ENCODE measurements around the gene PURB. TPM values are rescaled to one million over a fixed set of nuclear protein-coding genes. Genes with fewer than 3 reads are reported as not detected.
"Not testable (repeated sequence)": the region's sequence is repeated elsewhere in the genome, so short reads cannot be mapped to it uniquely, and the experiment has no call there.

The PURB gene
- total RNA-seq, 1 donor from 2014 or later, result 41.5 TPM

GRCh38 chr7:44858161-44858560 lies 27.2 kb downstream of the PURB start:
- H3K27me3 Mint-ChIP-seq, result peaks cover 3% of the 10 kb centered on the region
- H3K27ac Mint-ChIP-seq, result no peak overlapping the region
- H3K9me3 Mint-ChIP-seq, result no peaks in the 10 kb centered on the region
- no peaks in the 10 kb centered on the region for H3K36me3 Mint-ChIP-seq (ENCODE audit: low read depth)
- intact Hi-C loops (cut with micrococcal nuclease), result loop anchor here (5.0 kb wide), 1 partner anchor 279 kb away; no protein-coding TSS in a partner anchor
- no peak for DNase-seq
- peaks cover 15% of the 10 kb centered on the region for H3K4me1 Mint-ChIP-seq
- H3K4me3 Mint-ChIP-seq, result no peak overlapping the region

- Mint-ChIP-seq H3K27me3 (no peaks in the 10 kb centered on the region), H3K4me1 (peaks cover 26% of the 10 kb centered on the region), H3K4me3 (no peak overlapping the region), H3K36me3 (ENCODE audit: low read depth) (no peaks in the 10 kb centered on the region), H3K27ac (no peak overlapping the region), H3K9me3 (no peaks in the 10 kb centered on the region)
- intact Hi-C loops (cut with micrococcal nuclease), result loop anchor here (5.0 kb wide), 1 partner anchor 282 kb away; no protein-coding TSS in a partner anchor
- no peak for DNase-seq
Measured at GRCh38 chr7:44854644-44855364, 30.5 kb downstream of the PURB start.

GRCh38 chr7:44853391-44853790 lies 31.9 kb downstream of the PURB start:
- DNase-seq, result peak; percentile 70
- intact Hi-C loops (cut with micrococcal nuclease), result no loop called here
- H3K27ac Mint-ChIP-seq, result no peak overlapping the region
- no peak overlapping the region for H3K4me3 Mint-ChIP-seq
- no peaks in the 10 kb centered on the region for H3K36me3 Mint-ChIP-seq (ENCODE audit: low read depth)
- peaks cover 33% of the 10 kb centered on the region for H3K4me1 Mint-ChIP-seq
- H3K9me3 Mint-ChIP-seq, result no peaks in the 10 kb centered on the region
- H3K27me3 Mint-ChIP-seq, result no peaks in the 10 kb centered on the region

- intact Hi-C loops (cut with micrococcal nuclease), result no loop called here
- Mint-ChIP-seq H3K4me1 (peaks cover 35% of the 10 kb centered on the region), H3K9me3 (no peaks in the 10 kb centered on the region), H3K27ac (no peak overlapping the region), H3K36me3 (ENCODE audit: low read depth) (no peaks in the 10 kb centered on the region), H3K27me3 (peaks cover 2% of the 10 kb centered on the region), H3K4me3 (no peak overlapping the region)
- no peak for DNase-seq
Measured at GRCh38 chr7:44852590-44852989, 32.7 kb downstream of the PURB start.

GRCh38 chr7:44849885-44850544 lies 35.3 kb downstream of the PURB start:
- no peaks in the 10 kb centered on the region for H3K36me3 Mint-ChIP-seq (ENCODE audit: low read depth)
- no peak for DNase-seq
- intact Hi-C loops (cut with micrococcal nuclease), result loop anchor here (2.0 kb wide), 2 partner anchors 65 to 211 kb away; no protein-coding TSS in a partner anchor
- H3K27me3 Mint-ChIP-seq, result peaks cover 2% of the 10 kb centered on the region
- peaks cover 48% of the 10 kb centered on the region for H3K4me1 Mint-ChIP-seq
- peak overlapping the region; percentile 99 for H3K4me3 Mint-ChIP-seq
- no peaks in the 10 kb centered on the region for H3K9me3 Mint-ChIP-seq
- peak overlapping the region; percentile 99 for H3K27ac Mint-ChIP-seq

GRCh38 chr7:44849259-44849884 lies 36.0 kb downstream of the PURB start:
- H3K4me3 Mint-ChIP-seq, result peak overlapping the region; percentile 99
- peaks cover 2% of the 10 kb centered on the region for H3K27me3 Mint-ChIP-seq
- intact Hi-C loops (cut with micrococcal nuclease), result loop anchor here (2.0 kb wide), 2 partner anchors 65 to 211 kb away; no protein-coding TSS in a partner anchor
- no peaks in the 10 kb centered on the region for H3K9me3 Mint-ChIP-seq
- peak overlapping the region; percentile 99 for H3K27ac Mint-ChIP-seq
- H3K36me3 Mint-ChIP-seq (ENCODE audit: low read depth), result no peaks in the 10 kb centered on the region
- H3K4me1 Mint-ChIP-seq, result peaks cover 51% of the 10 kb centered on the region
- DNase-seq, result no peak

GRCh38 chr7:44847920-44848634 lies 37.3 kb downstream of the PURB start, which contains the start of gene H2AZ2:
TSS of gene H2AZ2 (minus strand) at chr7:44848087. CDS start at chr7:44847971, 116 bp downstream.
- Mint-ChIP-seq H3K27me3 (peaks cover 2% of the 10 kb centered on the region), H3K27ac (peak within 1 kb of the TSS; percentile 99), H3K4me1 (peaks cover 49% of the 10 kb centered on the region), H3K4me3 (peak within 1 kb of the TSS; percentile 99), H3K36me3 (ENCODE audit: low read depth) (no peaks in the 10 kb centered on the region), H3K9me3 (no peaks in the 10 kb centered on the region)
- intact Hi-C loops (cut with micrococcal nuclease), result loop anchor here (1.0 to 2.0 kb wide), 13 partner anchors 9 to 766 kb away; partner anchors contain the start of genes MYO1G, OGDH, POLM and PURB
- DNase-seq, result peak; percentile 100

- H3K9me3 Mint-ChIP-seq, result no peaks in the 10 kb centered on the region
- H3K27ac Mint-ChIP-seq, result peak overlapping the region; percentile 98
- H3K4me1 Mint-ChIP-seq, result peaks cover 52% of the 10 kb centered on the region
- DNase-seq, result peak; percentile 95
- peaks cover 2% of the 10 kb centered on the region for H3K27me3 Mint-ChIP-seq
- intact Hi-C loops (cut with micrococcal nuclease), result loop anchor here (1.0 to 2.0 kb wide), 3 partner anchors 139 to 263 kb away; partner anchors contain the start of gene TBRG4
- peaks cover 4% of the 10 kb centered on the region for H3K36me3 Mint-ChIP-seq (ENCODE audit: low read depth)
- peak overlapping the region; percentile 99 for H3K4me3 Mint-ChIP-seq
Measured at GRCh38 chr7:44847509-44847919, 37.8 kb downstream of the PURB start.

- peaks cover 58% of the 10 kb centered on the region for H3K4me1 Mint-ChIP-seq
Measured at GRCh38 chr7:44846816-44847508, 38.4 kb downstream of the PURB start.

GRCh38 chr7:44846390-44846789 lies 38.9 kb downstream of the PURB start:
- intact Hi-C loops (cut with micrococcal nuclease), result loop anchor here (2.0 kb wide), 2 partner anchors 140 to 264 kb away; partner anchors contain the start of gene TBRG4
- Mint-ChIP-seq H3K4me3 (peak overlapping the region; percentile 99), H3K27ac (peak overlapping the region; percentile 98), H3K4me1 (peaks cover 60% of the 10 kb centered on the region), H3K36me3 (ENCODE audit: low read depth) (peaks cover 14% of the 10 kb centered on the region)
- DNase-seq, result peak; percentile 79
- not testable (repeated sequence) for H3K27me3 Mint-ChIP-seq, H3K9me3 Mint-ChIP-seq

More at GRCh38 chr7:44846816-44847508, 38.4 kb downstream of the PURB start:
- Mint-ChIP-seq H3K36me3 (ENCODE audit: low read depth) (peaks cover 9% of the 10 kb centered on the region), H3K4me3 (peak overlapping the region; percentile 99), H3K27me3 (peaks cover 2% of the 10 kb centered on the region), H3K9me3 (no peaks in the 10 kb centered on the region), H3K27ac (peak overlapping the region; percentile 98)
- intact Hi-C loops (cut with micrococcal nuclease), result loop anchor here (1.0 to 2.0 kb wide), 3 partner anchors 140 to 264 kb away; partner anchors contain the start of gene TBRG4
- no peak for DNase-seq

- no peaks in the 10 kb centered on the region for H3K9me3 Mint-ChIP-seq
- peaks cover 2% of the 10 kb centered on the region for H3K27me3 Mint-ChIP-seq
- intact Hi-C loops (cut with micrococcal nuclease), result no loop called here
- peaks cover 58% of the 10 kb centered on the region for H3K4me1 Mint-ChIP-seq
- DNase-seq, result no peak
- H3K27ac Mint-ChIP-seq, result peak overlapping the region; percentile 72
- peaks cover 21% of the 10 kb centered on the region for H3K36me3 Mint-ChIP-seq (ENCODE audit: low read depth)
- peak overlapping the region; percentile 99 for H3K4me3 Mint-ChIP-seq
Measured at GRCh38 chr7:44845451-44845850, 39.9 kb downstream of the PURB start.

- H3K4me3 Mint-ChIP-seq; H3K27ac Mint-ChIP-seq; H3K27me3 Mint-ChIP-seq; DNase-seq; intact Hi-C loops (cut with micrococcal nuclease); H3K9me3 Mint-ChIP-seq: not testable (repeated sequence)
- peaks cover 29% of the 10 kb centered on the region for H3K36me3 Mint-ChIP-seq (ENCODE audit: low read depth)
- H3K4me1 Mint-ChIP-seq, result peaks cover 49% of the 10 kb centered on the region
Measured at GRCh38 chr7:44843440-44843839, 41.9 kb downstream of the PURB start.
